ENCODE data around the gene COA7.

The COA7 gene

GRCh38 chr1:52635321-52636089 lies 62.6 kb downstream of the COA7 start:
- no peak for DNase-seq (ENCODE audit: low read depth)

All from fibroblast of the conjunctiva (primary cell).